HepG2 (cell line): ENCODE measurements around the gene ECT2. TPM values are rescaled to one million over a fixed set of nuclear protein-coding genes. Genes with fewer than 3 reads are reported as not detected.

Source experiments
- ATAC-seq: fragments of 200-7000 bp; cut with Tn5 transposase; 3 replicates; pipeline ENCODE4 v1.9.1; 2020; ENCODE audit warnings: mild to moderate bottlenecking, moderate library complexity
- BruUV-seq: library from RNA; stranded (reverse); fragments of 400-500 nt; replicated peaks from 2 replicates; lab custom pipeline; 2021; lab: Mats Ljungman, UMichigan
- CTCF ChIA-PET: fragments of 300-600 bp; formaldehyde crosslinking; extraction: SDS; loops from one replicate; lab custom pipeline; 2021; ENCODE audit warnings: low total read pairs, inconsistent platforms, low intra/inter-chr PET ratio; lab: Yijun Ruan, JAX
- POLR2A ChIA-PET: fragments of 350-600 bp; sonication (Branson Sonifier 250); formaldehyde crosslinking; loops from one replicate; lab custom pipeline; 2020; ENCODE audit warnings: antibody characterized with exemption, inconsistent platforms; lab: Yijun Ruan, JAX
- DNase-seq: peaks from one replicate; pipeline ENCODE4 v3.0.0-alpha.2; 2015; ENCODE audit warnings: low spot score
- FAIRE-seq: peaks from 3 replicates; lab custom pipeline; 2011; peaks lifted over from hg19 to GRCh38; lab: Jason Lieb, UNC
- H2AFZ ChIP-seq: one replicate; pipeline ENCODE4 v1.6.1; 2011; ENCODE audit warnings: low read length, inconsistent platforms
- H3K27ac ChIP-seq: fragments of 300-600 bp; 3 replicates; pipeline ENCODE4 v1.8.0; 2011; ENCODE audit warnings: mixed run types, mild to moderate bottlenecking, mixed read lengths, low read length, inconsistent platforms; ENCODE audit not compliant: insufficient read depth; ENCODE audit errors: extremely low read length
- H3K27me3 ChIP-seq, 2 experiments: fragments of 200-600 bp in 1 of 2; 2 replicates in 1 of 2; 3 replicates in 1 of 2; pipeline versions ENCODE4 v1.6.0 to v1.8.0; 2011; ENCODE audit warnings: low read length in 2 of 2, mild to moderate bottlenecking in 2 of 2, moderate library complexity in 2 of 2, inconsistent platforms in 1 of 2; ENCODE audit not compliant: insufficient read depth in 2 of 2, control insufficient read depth in 1 of 2
- H3K36me3 ChIP-seq, 2 experiments: fragments of 200-600 bp in 1 of 2; replicated peaks in 1 of 2; 2 replicates in 1 of 2; 3 replicates in 1 of 2; pipeline versions ENCODE4 v1.5.1 to v1.8.0; 2011; ENCODE audit warnings: low read length in 2 of 2, inconsistent platforms in 1 of 2; ENCODE audit not compliant: insufficient read depth in 2 of 2, control insufficient read depth in 1 of 2
- H3K4me1 ChIP-seq: 2 replicates; pipeline ENCODE4 v1.5.1; 2012; ENCODE audit warnings: low read length, inconsistent platforms; ENCODE audit not compliant: insufficient read depth
- H3K4me2 ChIP-seq: 2 replicates; pipeline ENCODE4 v1.6.0; 2011; ENCODE audit warnings: low read depth, low read length, inconsistent platforms
- H3K4me3 ChIP-seq, 3 experiments: fragments of 200-600 bp in 1 of 3; sonication (generic), shearing (Covaris generic) in 1 of 3; replicated peaks in 1 of 3; 2 replicates each; pipeline ENCODE4 v1.5.1; 2011 to 2016; ENCODE audit warnings: low read length in 3 of 3, inconsistent platforms in 2 of 3, low read depth in 2 of 3, mild to moderate bottlenecking in 2 of 3, control low read depth in 1 of 3, mixed read lengths in 1 of 3; ENCODE audit not compliant: insufficient read depth in 1 of 3
- H3K79me2 ChIP-seq: one replicate; pipeline ENCODE4 v1.6.1; 2011; ENCODE audit warnings: low read length, inconsistent platforms; ENCODE audit not compliant: insufficient read depth
- H3K9ac ChIP-seq: 2 replicates; pipeline ENCODE4 v1.6.0; 2011; ENCODE audit warnings: mild to moderate bottlenecking, low read depth, low read length, inconsistent platforms; ENCODE audit not compliant: insufficient read depth
- H3K9me3 ChIP-seq: 2 replicates; pipeline ENCODE4 v1.5.1; 2012; ENCODE audit warnings: mild to moderate bottlenecking, low read length
- H4K20me1 ChIP-seq: 2 replicates; pipeline ENCODE4 v1.6.0; 2011; ENCODE audit warnings: inconsistent platforms, mild to moderate bottlenecking, low read length, moderate library complexity; ENCODE audit not compliant: insufficient read depth
- ELF4 ChIP-seq: sonication (generic); formaldehyde crosslinking; IDR thresholded peaks from 2 replicates; pipeline ENCODE4 v1.5.0; 2020; ENCODE audit warnings: missing genetic modification reagents, mild to moderate bottlenecking, moderate library complexity, borderline replicate concordance
- FOXK2 ChIP-seq: fragments of 450-650 bp; IDR thresholded peaks from 2 replicates; pipeline ENCODE4 v1.6.1; 2016
- PHF5A ChIP-seq: IDR thresholded peaks from one replicate; pipeline ENCODE4 v1.6.1; 2018; ENCODE audit warnings: low read depth, missing genetic modification reagents; ENCODE audit not compliant: unreplicated experiment
- ZNF263 ChIP-seq: sonication (generic); formaldehyde crosslinking; IDR thresholded peaks from 2 replicates; pipeline ENCODE4 v1.4.0; 2020; ENCODE audit warnings: missing genetic modification reagents
- ZNF644 ChIP-seq: IDR thresholded peaks from 2 replicates; pipeline ENCODE4 v1.6.1; 2016; ENCODE audit warnings: low read depth
- ZNF777 ChIP-seq: sonication (generic); formaldehyde crosslinking; IDR thresholded peaks from 2 replicates; pipeline ENCODE4 v1.4.0; 2020; ENCODE audit warnings: missing genetic modification reagents
- WGBS: methylation state at CpG from one replicate; pipeline ENCODE4 v1.1.6; 2017; ENCODE audit warnings: low lambda C conversion rate; 5-methylcytosine and 5-hydroxymethylcytosine counted together
- in situ Hi-C: cut with HindIII; loops from 2 replicates; pipeline ENCODE4 v1.10.0; 2017; ENCODE audit warnings: low pct_unique_long_range_greater_than_20kb; ENCODE audit not compliant: extremely low pct_ligation_motif_present
- intact Hi-C: fragments of 100-400 bp; cut with micrococcal nuclease; formaldehyde crosslinking; loops from one replicate; pipeline ENCODE4 v1.10.0; 2022; ENCODE audit not compliant: unreplicated experiment
- polyA plus RNA-seq, 8 experiments: library from polyadenylated mRNA; depleted of rRNA in 3 of 8; stranded (reverse) in 7 of 8; unstranded in 1 of 8; fragments of >200 nt; fragmentation: Illumina TruSeq in 4 of 8; extraction: Trizol in 4 of 8; gene quantifications; 2 replicates each; pipeline versions ENCODE4 v1.2.1 to v1.2.3, GENCODE V29; 2011 to 2016; ENCODE audit warnings: low read depth in 4 of 8, missing spikeins in 1 of 8, mixed read lengths in 1 of 8; ENCODE audit not compliant: insufficient read depth in 1 of 8
- total RNA-seq, 5 experiments: library from RNA; depleted of rRNA; stranded (reverse); fragments of >200 nt; fragmentation: Illumina TruSeq; extraction: Trizol; gene quantifications; 2 replicates each; pipeline ENCODE4 v1.2.3, GENCODE V29; 2016; ENCODE audit warnings: low read depth in 1 of 5
- TF ChIP-seq, protein P1 (sequence below): sonication (generic); formaldehyde crosslinking; IDR thresholded peaks from 2 replicates; pipeline ENCODE4 v1.5.1; 2020; ENCODE audit warnings: missing genetic modification reagents, mild to moderate bottlenecking, borderline replicate concordance
- TF ChIP-seq, protein P2 (sequence below): sonication (generic); formaldehyde crosslinking; IDR thresholded peaks from 2 replicates; pipeline ENCODE4 v1.4.0; 2020; ENCODE audit warnings: missing genetic modification reagents, borderline replicate concordance
- TF ChIP-seq, protein P3 (sequence below): sonication (generic); formaldehyde crosslinking; IDR thresholded peaks from 2 replicates; pipeline ENCODE4 v1.4.0; 2020; ENCODE audit warnings: mild to moderate bottlenecking, low read depth, missing genetic modification reagents

The ECT2 gene
- total and polyA plus RNA-seq, 2 of the 13 experiments (the other 11 are each of a cell fraction or from before 2014, with no cell fraction given), result 21.6 to 52.0 TPM

DNA sequence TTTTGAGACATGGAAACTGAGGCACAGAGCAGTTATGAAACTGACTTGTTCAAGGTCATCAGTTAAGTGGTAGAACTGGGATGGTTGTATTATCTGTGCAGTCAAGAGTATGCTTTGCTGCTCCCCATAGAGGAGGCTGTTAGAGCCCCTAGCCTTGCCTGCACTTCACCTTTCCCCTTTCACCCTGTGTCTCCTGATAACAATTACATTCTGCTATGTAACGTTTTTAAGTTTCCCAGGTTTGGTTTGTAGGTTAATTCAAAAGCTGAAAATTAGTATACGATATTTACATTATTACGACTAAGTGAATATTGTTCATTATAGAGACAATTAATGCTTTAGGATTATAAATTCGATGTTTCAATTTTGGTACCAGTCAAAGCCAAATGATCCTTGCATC is 89.9 kb downstream of the ECT2 start:
- CTCF ChIA-PET, result no interaction called here
- no peak for TF ChIP-seq ZNF644 (CRISPR knock-in tag)
- TF ChIP-seq, protein P1, sequence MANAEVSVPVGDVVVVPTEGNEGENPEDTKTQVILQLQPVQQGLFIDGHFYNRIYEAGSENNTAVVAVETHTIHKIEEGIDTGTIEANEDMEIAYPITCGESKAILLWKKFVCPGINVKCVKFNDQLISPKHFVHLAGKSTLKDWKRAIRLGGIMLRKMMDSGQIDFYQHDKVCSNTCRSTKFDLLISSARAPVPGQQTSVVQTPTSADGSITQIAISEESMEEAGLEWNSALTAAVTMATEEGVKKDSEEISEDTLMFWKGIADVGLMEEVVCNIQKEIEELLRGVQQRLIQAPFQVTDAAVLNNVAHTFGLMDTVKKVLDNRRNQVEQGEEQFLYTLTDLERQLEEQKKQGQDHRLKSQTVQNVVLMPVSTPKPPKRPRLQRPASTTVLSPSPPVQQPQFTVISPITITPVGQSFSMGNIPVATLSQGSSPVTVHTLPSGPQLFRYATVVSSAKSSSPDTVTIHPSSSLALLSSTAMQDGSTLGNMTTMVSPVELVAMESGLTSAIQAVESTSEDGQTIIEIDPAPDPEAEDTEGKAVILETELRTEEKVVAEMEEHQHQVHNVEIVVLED (CRISPR knock-in tag), result no peak
- no peak for TF ChIP-seq ZNF263
- TF ChIP-seq, protein P2, sequence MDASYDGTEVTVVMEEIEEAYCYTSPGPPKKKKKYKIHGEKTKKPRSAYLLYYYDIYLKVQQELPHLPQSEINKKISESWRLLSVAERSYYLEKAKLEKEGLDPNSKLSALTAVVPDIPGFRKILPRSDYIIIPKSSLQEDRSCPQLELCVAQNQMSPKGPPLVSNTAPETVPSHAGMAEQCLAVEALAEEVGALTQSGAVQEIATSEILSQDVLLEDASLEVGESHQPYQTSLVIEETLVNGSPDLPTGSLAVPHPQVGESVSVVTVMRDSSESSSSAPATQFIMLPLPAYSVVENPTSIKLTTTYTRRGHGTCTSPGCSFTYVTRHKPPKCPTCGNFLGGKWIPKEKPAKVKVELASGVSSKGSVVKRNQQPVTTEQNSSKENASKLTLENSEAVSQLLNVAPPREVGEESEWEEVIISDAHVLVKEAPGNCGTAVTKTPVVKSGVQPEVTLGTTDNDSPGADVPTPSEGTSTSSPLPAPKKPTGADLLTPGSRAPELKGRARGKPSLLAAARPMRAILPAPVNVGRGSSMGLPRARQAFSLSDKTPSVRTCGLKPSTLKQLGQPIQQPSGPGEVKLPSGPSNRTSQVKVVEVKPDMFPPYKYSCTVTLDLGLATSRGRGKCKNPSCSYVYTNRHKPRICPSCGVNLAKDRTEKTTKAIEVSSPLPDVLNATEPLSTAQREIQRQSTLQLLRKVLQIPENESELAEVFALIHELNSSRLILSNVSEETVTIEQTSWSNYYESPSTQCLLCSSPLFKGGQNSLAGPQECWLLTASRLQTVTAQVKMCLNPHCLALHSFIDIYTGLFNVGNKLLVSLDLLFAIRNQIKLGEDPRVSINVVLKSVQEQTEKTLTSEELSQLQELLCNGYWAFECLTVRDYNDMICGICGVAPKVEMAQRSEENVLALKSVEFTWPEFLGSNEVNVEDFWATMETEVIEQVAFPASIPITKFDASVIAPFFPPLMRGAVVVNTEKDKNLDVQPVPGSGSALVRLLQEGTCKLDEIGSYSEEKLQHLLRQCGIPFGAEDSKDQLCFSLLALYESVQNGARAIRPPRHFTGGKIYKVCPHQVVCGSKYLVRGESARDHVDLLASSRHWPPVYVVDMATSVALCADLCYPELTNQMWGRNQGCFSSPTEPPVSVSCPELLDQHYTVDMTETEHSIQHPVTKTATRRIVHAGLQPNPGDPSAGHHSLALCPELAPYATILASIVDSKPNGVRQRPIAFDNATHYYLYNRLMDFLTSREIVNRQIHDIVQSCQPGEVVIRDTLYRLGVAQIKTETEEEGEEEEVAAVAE (CRISPR knock-in tag), result no peak
- TF ChIP-seq, protein P3, sequence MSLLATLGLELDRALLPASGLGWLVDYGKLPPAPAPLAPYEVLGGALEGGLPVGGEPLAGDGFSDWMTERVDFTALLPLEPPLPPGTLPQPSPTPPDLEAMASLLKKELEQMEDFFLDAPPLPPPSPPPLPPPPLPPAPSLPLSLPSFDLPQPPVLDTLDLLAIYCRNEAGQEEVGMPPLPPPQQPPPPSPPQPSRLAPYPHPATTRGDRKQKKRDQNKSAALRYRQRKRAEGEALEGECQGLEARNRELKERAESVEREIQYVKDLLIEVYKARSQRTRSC (CRISPR knock-in tag), result no peak
- TF ChIP-seq ZNF777 (CRISPR knock-in tag), result no peak
- no peak for TF ChIP-seq ELF4 (CRISPR knock-in tag)
- TF ChIP-seq FOXK2, result no peak
- no peak for TF ChIP-seq PHF5A (CRISPR knock-in tag)
- DNase-seq, result no peak
- H3K36me3 ChIP-seq, result no peaks in the 10 kb centered on the region
- H3K9ac ChIP-seq, result no peak overlapping the region
- WGBS, result 23% methylated on average over 4 of the region's 4 CpGs
- in situ Hi-C loops, result no loop called here
- no peaks in the 10 kb centered on the region for H3K79me2 ChIP-seq
- no peak overlapping the region for H3K27ac ChIP-seq
- H4K20me1 ChIP-seq, result no peaks in the 10 kb centered on the region; the same call in 1 of the 2 replicates
- intact Hi-C loops, result no loop called here
- POLR2A ChIA-PET, result no interaction called here
- no peak for ATAC-seq
- H3K27me3 ChIP-seq, result peaks cover 0 to 4% of the 10 kb centered on the region in 2 experiments; a peak in 1 of 5 replicates
- H3K4me1 ChIP-seq, result no peaks in the 10 kb centered on the region
- BruUV-seq, result no TSS peak
- H3K4me3 ChIP-seq, result no peak overlapping the region
- FAIRE-seq, result no peak
- no peak overlapping the region for H2AFZ ChIP-seq
- H3K9me3 ChIP-seq, result no peaks in the 10 kb centered on the region
- no peak overlapping the region for H3K4me2 ChIP-seq
